HepG2 (cell line): ENCODE measurements around the gene CRLF3. TPM values are rescaled to one million over a fixed set of nuclear protein-coding genes. Genes with fewer than 3 reads are reported as not detected.
"Not testable (repeated sequence)": the region's sequence is repeated elsewhere in the genome, so short reads cannot be mapped to it uniquely, and the experiment has no call there.

Experiments
- ATAC-seq: fragments of 200-7000 bp; cut with Tn5 transposase; 3 replicates; pipeline ENCODE4 v1.9.1; 2020; ENCODE audit warnings: mild to moderate bottlenecking, moderate library complexity
- BruUV-seq: library from RNA; stranded (reverse); fragments of 400-500 nt; replicated peaks from 2 replicates; lab custom pipeline; 2021; lab: Mats Ljungman, UMichigan
- CTCF ChIA-PET: fragments of 300-600 bp; formaldehyde crosslinking; extraction: SDS; loops from one replicate; lab custom pipeline; 2021; ENCODE audit warnings: low total read pairs, inconsistent platforms, low intra/inter-chr PET ratio; lab: Yijun Ruan, JAX
- POLR2A ChIA-PET: fragments of 350-600 bp; sonication (Branson Sonifier 250); formaldehyde crosslinking; loops from one replicate; lab custom pipeline; 2020; ENCODE audit warnings: antibody characterized with exemption, inconsistent platforms; lab: Yijun Ruan, JAX
- DNase-seq: peaks from one replicate; pipeline ENCODE4 v3.0.0-alpha.2; 2015; ENCODE audit warnings: low spot score
- FAIRE-seq: peaks from 3 replicates; lab custom pipeline; 2011; peaks lifted over from hg19 to GRCh38; lab: Jason Lieb, UNC
- H2AFZ ChIP-seq: one replicate; pipeline ENCODE4 v1.6.1; 2011; ENCODE audit warnings: low read length, inconsistent platforms
- H3K27ac ChIP-seq: fragments of 300-600 bp; 3 replicates; pipeline ENCODE4 v1.8.0; 2011; ENCODE audit warnings: mixed run types, mild to moderate bottlenecking, mixed read lengths, low read length, inconsistent platforms; ENCODE audit not compliant: insufficient read depth; ENCODE audit errors: extremely low read length
- H3K27me3 ChIP-seq, 2 experiments: fragments of 200-600 bp in 1 of 2; 2 replicates in 1 of 2; 3 replicates in 1 of 2; pipeline versions ENCODE4 v1.6.0 to v1.8.0; 2011; ENCODE audit warnings: low read length in 2 of 2, mild to moderate bottlenecking in 2 of 2, moderate library complexity in 2 of 2, inconsistent platforms in 1 of 2; ENCODE audit not compliant: insufficient read depth in 2 of 2, control insufficient read depth in 1 of 2
- H3K36me3 ChIP-seq, 2 experiments: fragments of 200-600 bp in 1 of 2; replicated peaks in 1 of 2; 2 replicates in 1 of 2; 3 replicates in 1 of 2; pipeline versions ENCODE4 v1.5.1 to v1.8.0; 2011; ENCODE audit warnings: low read length in 2 of 2, inconsistent platforms in 1 of 2; ENCODE audit not compliant: insufficient read depth in 2 of 2, control insufficient read depth in 1 of 2
- H3K4me1 ChIP-seq: 2 replicates; pipeline ENCODE4 v1.5.1; 2012; ENCODE audit warnings: low read length, inconsistent platforms; ENCODE audit not compliant: insufficient read depth
- H3K4me2 ChIP-seq: 2 replicates; pipeline ENCODE4 v1.6.0; 2011; ENCODE audit warnings: low read depth, low read length, inconsistent platforms
- H3K4me3 ChIP-seq, 3 experiments: fragments of 200-600 bp in 1 of 3; sonication (generic), shearing (Covaris generic) in 1 of 3; replicated peaks in 1 of 3; 2 replicates each; pipeline ENCODE4 v1.5.1; 2011 to 2016; ENCODE audit warnings: low read length in 3 of 3, inconsistent platforms in 2 of 3, low read depth in 2 of 3, mild to moderate bottlenecking in 2 of 3, control low read depth in 1 of 3, mixed read lengths in 1 of 3; ENCODE audit not compliant: insufficient read depth in 1 of 3
- H3K79me2 ChIP-seq: one replicate; pipeline ENCODE4 v1.6.1; 2011; ENCODE audit warnings: low read length, inconsistent platforms; ENCODE audit not compliant: insufficient read depth
- H3K9ac ChIP-seq: 2 replicates; pipeline ENCODE4 v1.6.0; 2011; ENCODE audit warnings: mild to moderate bottlenecking, low read depth, low read length, inconsistent platforms; ENCODE audit not compliant: insufficient read depth
- H3K9me3 ChIP-seq: 2 replicates; pipeline ENCODE4 v1.5.1; 2012; ENCODE audit warnings: mild to moderate bottlenecking, low read length
- H4K20me1 ChIP-seq: 2 replicates; pipeline ENCODE4 v1.6.0; 2011; ENCODE audit warnings: inconsistent platforms, mild to moderate bottlenecking, low read length, moderate library complexity; ENCODE audit not compliant: insufficient read depth
- ZNF121 ChIP-seq: sonication (generic); formaldehyde crosslinking; IDR thresholded peaks from 2 replicates; pipeline ENCODE4 v1.5.0; 2020; ENCODE audit warnings: mild to moderate bottlenecking, missing genetic modification reagents
- WGBS: methylation state at CpG from one replicate; pipeline ENCODE4 v1.1.6; 2017; ENCODE audit warnings: low lambda C conversion rate; 5-methylcytosine and 5-hydroxymethylcytosine counted together
- in situ Hi-C: cut with HindIII; loops from 2 replicates; pipeline ENCODE4 v1.10.0; 2017; ENCODE audit warnings: low pct_unique_long_range_greater_than_20kb; ENCODE audit not compliant: extremely low pct_ligation_motif_present
- intact Hi-C: fragments of 100-400 bp; cut with micrococcal nuclease; formaldehyde crosslinking; loops from one replicate; pipeline ENCODE4 v1.10.0; 2022; ENCODE audit not compliant: unreplicated experiment
- polyA plus RNA-seq, 8 experiments: library from polyadenylated mRNA; depleted of rRNA in 3 of 8; stranded (reverse) in 7 of 8; unstranded in 1 of 8; fragments of >200 nt; fragmentation: Illumina TruSeq in 4 of 8; extraction: Trizol in 4 of 8; gene quantifications; 2 replicates each; pipeline versions ENCODE4 v1.2.1 to v1.2.3, GENCODE V29; 2011 to 2016; ENCODE audit warnings: low read depth in 4 of 8, missing spikeins in 1 of 8, mixed read lengths in 1 of 8; ENCODE audit not compliant: insufficient read depth in 1 of 8
- total RNA-seq, 5 experiments: library from RNA; depleted of rRNA; stranded (reverse); fragments of >200 nt; fragmentation: Illumina TruSeq; extraction: Trizol; gene quantifications; 2 replicates each; pipeline ENCODE4 v1.2.3, GENCODE V29; 2016; ENCODE audit warnings: low read depth in 1 of 5
- TF ChIP-seq, protein P1 (sequence below): sonication (generic); formaldehyde crosslinking; IDR thresholded peaks from 2 replicates; pipeline ENCODE4 v1.5.0; 2020; ENCODE audit warnings: mild to moderate bottlenecking, missing genetic modification reagents

The CRLF3 gene
- total and polyA plus RNA-seq, 2 of the 13 experiments (the other 11 are each of a cell fraction or from before 2014, with no cell fraction given), result 6.4 to 9.1 TPM

DNA sequence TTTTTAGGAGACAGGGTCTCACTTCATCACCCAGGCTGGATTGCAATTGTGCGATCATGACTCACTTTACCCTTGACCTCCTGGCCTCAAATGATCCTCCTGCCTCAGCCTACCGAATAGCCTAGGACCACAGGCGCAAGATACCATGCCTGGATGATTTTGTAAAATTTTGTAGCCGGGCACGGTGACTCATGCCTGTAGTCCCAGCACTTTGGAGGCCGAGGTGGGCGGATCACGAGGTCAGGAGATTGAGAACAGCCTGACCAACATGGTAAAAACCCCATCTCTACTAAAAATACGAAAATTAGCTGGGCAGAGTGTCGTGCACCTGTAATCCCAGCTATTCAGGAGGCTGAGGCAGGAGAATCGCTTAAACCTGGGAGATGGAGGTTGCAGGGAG lies 73.5 kb downstream of the CRLF3 start:
- H3K36me3 ChIP-seq, H2AFZ ChIP-seq, H3K79me2 ChIP-seq, POLR2A ChIA-PET, H3K9me3 ChIP-seq, FAIRE-seq, ATAC-seq, H4K20me1 ChIP-seq, BruUV-seq, H3K27ac ChIP-seq, in situ Hi-C loops, H3K4me3 ChIP-seq, intact Hi-C loops, H3K4me2 ChIP-seq, H3K4me1 ChIP-seq, DNase-seq, H3K27me3 ChIP-seq, CTCF ChIA-PET, H3K9ac ChIP-seq: not testable (repeated sequence)
- over 99% methylated on average over 11 of the region's 11 CpGs for WGBS

DNA sequence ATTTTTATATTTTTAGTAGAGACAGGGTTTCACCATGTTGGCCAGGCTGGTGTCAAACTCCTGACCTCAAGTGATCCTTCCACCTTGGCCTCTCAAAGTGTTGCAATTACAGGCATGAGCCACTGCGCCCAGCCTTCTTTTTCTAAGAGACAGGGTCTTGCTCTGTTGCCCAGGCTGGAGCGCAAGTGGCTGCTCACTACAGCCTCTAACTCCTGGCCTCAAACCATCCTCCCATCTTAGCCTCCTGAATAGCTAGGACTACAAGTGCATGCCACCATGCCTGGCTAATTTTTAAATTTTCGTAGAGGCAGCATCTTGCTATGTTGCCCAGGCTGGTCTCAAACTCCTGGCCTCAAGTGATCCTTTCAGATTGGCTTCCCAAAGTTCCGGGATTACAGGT lies 76.9 kb downstream of the CRLF3 start:
- ATAC-seq, H3K27me3 ChIP-seq, H3K9me3 ChIP-seq: not testable (repeated sequence)
- peak; percentile 54; the same call in 1 of the 2 replicates for TF ChIP-seq ZNF121 (CRISPR knock-in tag)
- TF ChIP-seq, protein P1, sequence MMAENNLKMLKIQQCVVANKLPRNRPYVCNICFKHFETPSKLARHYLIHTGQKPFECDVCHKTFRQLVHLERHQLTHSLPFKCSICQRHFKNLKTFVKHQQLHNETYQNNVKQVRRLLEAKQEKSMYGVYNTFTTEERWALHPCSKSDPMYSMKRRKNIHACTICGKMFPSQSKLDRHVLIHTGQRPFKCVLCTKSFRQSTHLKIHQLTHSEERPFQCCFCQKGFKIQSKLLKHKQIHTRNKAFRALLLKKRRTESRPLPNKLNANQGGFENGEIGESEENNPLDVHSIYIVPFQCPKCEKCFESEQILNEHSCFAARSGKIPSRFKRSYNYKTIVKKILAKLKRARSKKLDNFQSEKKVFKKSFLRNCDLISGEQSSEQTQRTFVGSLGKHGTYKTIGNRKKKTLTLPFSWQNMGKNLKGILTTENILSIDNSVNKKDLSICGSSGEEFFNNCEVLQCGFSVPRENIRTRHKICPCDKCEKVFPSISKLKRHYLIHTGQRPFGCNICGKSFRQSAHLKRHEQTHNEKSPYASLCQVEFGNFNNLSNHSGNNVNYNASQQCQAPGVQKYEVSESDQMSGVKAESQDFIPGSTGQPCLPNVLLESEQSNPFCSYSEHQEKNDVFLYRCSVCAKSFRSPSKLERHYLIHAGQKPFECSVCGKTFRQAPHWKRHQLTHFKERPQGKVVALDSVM, result peak; percentile 32; the same call in 1 of the 2 replicates
- TF ChIP-seq, all 625 proteins: peak for 2; not testable (repeated sequence) for 623
- CTCF ChIA-PET, in situ Hi-C loops, H3K79me2 ChIP-seq, BruUV-seq, H3K4me2 ChIP-seq, H3K36me3 ChIP-seq, intact Hi-C loops, H3K4me3 ChIP-seq, H2AFZ ChIP-seq, H3K27ac ChIP-seq, H4K20me1 ChIP-seq, H3K4me1 ChIP-seq, DNase-seq, POLR2A ChIA-PET, FAIRE-seq, H3K9ac ChIP-seq: not testable (repeated sequence)
- WGBS, result 94% methylated on average over 4 of the region's 4 CpGs

DNA sequence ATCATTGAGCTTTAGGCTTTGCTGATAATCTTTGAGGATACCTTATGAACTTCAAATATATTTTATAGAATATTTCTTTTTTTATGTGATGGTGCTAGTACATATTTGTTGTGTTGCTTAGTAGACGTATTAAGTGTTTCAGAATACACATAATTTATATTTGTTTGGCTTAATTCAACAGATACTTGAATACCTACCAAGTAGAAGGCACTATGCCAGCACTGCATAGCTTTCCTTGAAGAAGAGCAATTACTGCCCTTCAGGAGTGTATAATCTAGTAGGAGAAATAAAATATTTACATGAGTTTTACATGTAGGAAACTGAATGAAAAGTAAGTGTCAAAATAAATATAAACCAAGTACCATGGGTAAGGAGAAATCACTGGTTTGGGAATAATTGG lies 81.8 kb downstream of the CRLF3 start:
- H2AFZ ChIP-seq, H3K27me3 ChIP-seq, H3K4me2 ChIP-seq, FAIRE-seq, BruUV-seq, H3K4me1 ChIP-seq, H3K36me3 ChIP-seq, in situ Hi-C loops, POLR2A ChIA-PET, H4K20me1 ChIP-seq, CTCF ChIA-PET, H3K4me3 ChIP-seq, H3K9me3 ChIP-seq, DNase-seq, H3K9ac ChIP-seq, H3K27ac ChIP-seq, intact Hi-C loops, ATAC-seq: not testable (repeated sequence)
- WGBS, result 97% methylated on average over 1 of the region's 1 CpG
- H3K79me2 ChIP-seq, result peaks cover 19% of the 10 kb centered on the region

DNA sequence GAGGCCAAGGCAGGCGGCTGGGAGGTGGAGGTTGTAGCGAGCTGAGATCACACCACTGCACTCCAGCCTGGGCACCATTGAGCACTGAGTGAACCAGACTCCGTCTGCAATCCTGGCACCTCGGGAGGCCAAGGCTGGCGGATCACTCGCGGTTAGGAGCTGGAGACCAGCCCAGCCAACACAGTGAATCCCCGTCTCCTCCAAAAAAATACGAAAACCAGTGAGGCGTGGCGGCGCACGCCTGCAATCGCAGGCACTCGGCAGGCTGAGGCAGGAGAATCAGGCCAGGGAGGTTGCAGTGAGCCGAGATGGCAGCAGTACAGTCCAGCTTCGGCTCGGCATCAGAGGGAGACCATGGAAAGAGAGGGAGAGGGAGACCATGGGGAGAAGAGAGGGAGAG lies 88.1 kb downstream of the CRLF3 start:
- DNase-seq, H3K4me2 ChIP-seq, ATAC-seq, H2AFZ ChIP-seq, in situ Hi-C loops, H3K27me3 ChIP-seq, H3K27ac ChIP-seq, H3K9ac ChIP-seq, BruUV-seq, H3K36me3 ChIP-seq, intact Hi-C loops, H3K4me3 ChIP-seq, POLR2A ChIA-PET, H3K9me3 ChIP-seq, FAIRE-seq, CTCF ChIA-PET: not testable (repeated sequence)
- 94% methylated on average over 16 of the region's 18 CpGs for WGBS
- peaks cover 55% of the 10 kb centered on the region for H3K79me2 ChIP-seq
- peaks cover 25% of the 10 kb centered on the region for H3K4me1 ChIP-seq
- peaks cover 16% of the 10 kb centered on the region for H4K20me1 ChIP-seq
